ENCODE results near the gene HSD17B12. TPM values are rescaled to one million over a fixed set of nuclear protein-coding genes. Genes with fewer than 3 reads are reported as not detected.
"Not testable (repeated sequence)": the region's sequence is repeated elsewhere in the genome, so short reads cannot be mapped to it uniquely, and the experiment has no call there.

The HSD17B12 gene
- total RNA-seq, 4 donors from 2014 or later = 37.5 to 47.5 (median 42.2) TPM

DNA sequence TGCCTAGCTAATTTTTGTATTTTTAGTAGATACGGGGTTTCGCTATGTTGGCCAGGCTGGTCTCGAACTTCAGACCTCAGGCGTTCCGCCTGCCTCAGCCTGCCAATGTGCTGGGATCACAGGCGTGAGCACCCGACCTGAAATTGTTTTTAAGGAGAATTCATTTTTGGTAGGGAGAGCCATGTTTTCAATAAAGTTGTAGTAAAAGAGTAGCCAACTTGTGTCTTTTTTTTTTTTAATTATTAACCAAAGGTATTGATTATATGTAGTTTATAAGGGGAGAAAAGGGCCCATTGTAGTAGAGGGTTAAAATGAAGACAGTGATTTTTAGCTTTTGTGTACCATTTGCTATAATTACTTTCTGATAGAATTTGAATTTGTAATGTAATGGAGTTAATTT, 31.6 kb upstream of the HSD17B12 start:
- TF ChIP-seq POLR2A (IDR thresholded peaks at IDR 0.05) (no peak), EP300 (IDR thresholded peaks at IDR 0.05) (no peak), CTCF (IDR thresholded peaks at IDR 0.05) (no peak), POLR2AphosphoS5 (IDR thresholded peaks at IDR 0.05) (no peak)
- Histone ChIP-seq H3K27me3 (no peaks in the 10 kb centered on the region), H3K36me3 (peaks cover 0 to 6% of the 10 kb centered on the region in 2 donors), H3K9me3 (no peaks in the 10 kb centered on the region), H3K27ac (no peak overlapping the region), H3K4me1 (peaks cover 2 to 24% (median 6%) of the 10 kb centered on the region in 3 donors), H3K4me3 (no peak overlapping the region)
- ATAC-seq = no peak
- WGBS, 2 donors (ENCODE audit: low coverage in 1 of 2) = 80 to 98% methylated on average over 3 to 6 of the region's 7 CpGs

- Histone ChIP-seq H3K4me3 (no peak overlapping the region), H3K27me3 (no peaks in the 10 kb centered on the region), H3K36me3 (peaks cover 0 to 6% of the 10 kb centered on the region in 2 donors), H3K4me1 (peaks cover 2 to 23% (median 6%) of the 10 kb centered on the region in 3 donors), H3K27ac (no peak overlapping the region), H3K9me3 (no peaks in the 10 kb centered on the region)
- WGBS, 2 donors (ENCODE audit: low coverage in 1 of 2) = 75 to 91% methylated on average over 3 to 4 of the region's 4 CpGs
- ATAC-seq = no peak
- TF ChIP-seq EP300 (IDR thresholded peaks at IDR 0.05) = no peak
- no peak for TF ChIP-seq CTCF (IDR thresholded peaks at IDR 0.05)
Measured at GRCh38 chr11:43649501-43649900, 31.0 kb upstream of the HSD17B12 start.

GRCh38 chr11:43649921-43650320, 30.6 kb upstream of the HSD17B12 start:
- no peaks in the 10 kb centered on the region for H3K27me3 ChIP-seq
- no peaks in the 10 kb centered on the region for H3K9me3 ChIP-seq
- peaks cover 0 to 6% of the 10 kb centered on the region in 2 donors for H3K36me3 ChIP-seq
- H3K27ac ChIP-seq = no peak overlapping the region
- peaks cover 0 to 19% (median 3%) of the 10 kb centered on the region in 3 donors for H3K4me1 ChIP-seq
- TF ChIP-seq POLR2AphosphoS5 (IDR thresholded peaks at IDR 0.05) (no peak), CTCF (IDR thresholded peaks at IDR 0.05) (no peak), POLR2A (IDR thresholded peaks at IDR 0.05) (no peak), EP300 (IDR thresholded peaks at IDR 0.05) (no peak)
- no peak for ATAC-seq
- 100% methylated on average over 1 of the region's 1 CpG; no CpG with 5 or more reads in 1 of the 2 donors for WGBS, 2 donors (ENCODE audit: low coverage in 1 of 2)
- no peak overlapping the region for H3K4me3 ChIP-seq

GRCh38 chr11:43663018-43663417, 17.5 kb upstream of the HSD17B12 start:
- not testable (repeated sequence) for H3K27ac ChIP-seq, H3K36me3 ChIP-seq, H3K27me3 ChIP-seq, H3K4me3 ChIP-seq, H3K4me1 ChIP-seq, ATAC-seq, H3K9me3 ChIP-seq
- 78 to 81% methylated on average over 6 to 9 of the region's 9 CpGs for WGBS, 2 donors (ENCODE audit: low coverage in 1 of 2)

GRCh38 chr11:43664295-43664694, 16.2 kb upstream of the HSD17B12 start:
- TF ChIP-seq EP300 (IDR thresholded peaks at IDR 0.05) = no peak
- no peak for TF ChIP-seq POLR2A (IDR thresholded peaks at IDR 0.05)
- no peak for TF ChIP-seq POLR2AphosphoS5 (IDR thresholded peaks at IDR 0.05)
- no peak for TF ChIP-seq CTCF (IDR thresholded peaks at IDR 0.05)
- Histone ChIP-seq H3K9me3 (no peaks in the 10 kb centered on the region), H3K4me3 (no peak overlapping the region), H3K36me3 (no peaks in the 10 kb centered on the region), H3K4me1 (no peaks in the 10 kb centered on the region), H3K27me3 (peaks cover 2% of the 10 kb centered on the region), H3K27ac (no peak overlapping the region)
- 47 to 80% methylated on average over 1 of the region's 1 CpG for WGBS, 2 donors (ENCODE audit: low coverage in 1 of 2)
- ATAC-seq = no peak

DNA sequence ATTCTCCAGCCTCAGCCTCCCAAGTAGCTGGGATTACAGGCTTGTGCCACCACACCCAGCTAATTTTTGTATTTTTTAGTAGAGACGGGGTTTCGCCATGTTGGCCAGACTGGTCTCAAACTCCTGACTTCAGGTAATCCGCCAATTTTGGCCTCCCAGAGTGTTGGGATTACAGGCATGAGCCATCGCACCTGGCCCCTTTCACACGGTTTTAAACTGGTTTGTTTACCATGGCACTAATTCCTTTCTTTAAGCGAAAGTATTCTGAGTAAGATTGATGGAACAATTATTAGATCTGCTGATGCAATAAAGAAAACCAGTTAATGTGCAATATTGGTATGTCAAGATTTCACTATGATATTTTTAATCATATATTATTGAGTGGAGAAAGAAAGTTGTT, 9.3 kb upstream of the HSD17B12 start:
- H3K4me1 ChIP-seq, H3K27me3 ChIP-seq, H3K27ac ChIP-seq, H3K36me3 ChIP-seq, H3K4me3 ChIP-seq, ATAC-seq, H3K9me3 ChIP-seq: not testable (repeated sequence)
- WGBS, 2 donors (ENCODE audit: low coverage in 1 of 2) = 52 to 77% methylated on average over 3 to 6 of the region's 6 CpGs

Data from gastroesophageal sphincter (tissue), 4 donors.